H1 (cell line): ENCODE results near the gene MED12L.

Source experiments
- EZH2 ChIP-seq: fragments of 200-600 bp; sonication (generic); IDR thresholded peaks from 2 replicates; pipeline ENCODE4 v1.7.1; 2012; ENCODE audit warnings: low read depth, mild to moderate bottlenecking, moderate library complexity, low read length, inconsistent platforms; ENCODE audit not compliant: severe bottlenecking
- RBBP5 ChIP-seq: IDR thresholded peaks from 2 replicates; pipeline ENCODE4 v1.7.1; 2012; ENCODE audit warnings: low read depth, mild to moderate bottlenecking, inconsistent platforms, low read length, moderate library complexity, borderline replicate concordance
- TAF1 ChIP-seq: IDR thresholded peaks from 2 replicates; pipeline ENCODE4 v1.6.1; 2011; ENCODE audit warnings: mild to moderate bottlenecking, low read depth, low read length
- USF2 ChIP-seq: IDR thresholded peaks from 2 replicates; pipeline ENCODE4 v1.6.1; 2011; ENCODE audit warnings: low read length, improper control_type of control experiment
- TF ChIP-seq, protein P1 (sequence below), 3 experiments: IDR thresholded peaks; 1 replicate in 2 of 3; 2 replicates in 1 of 3; pipeline versions ENCODE4 v1.5.1 to v1.6.1; 2011; ENCODE audit warnings: low read length in 3 of 3, mild to moderate bottlenecking in 3 of 3, inconsistent platforms in 2 of 3, low read depth in 1 of 3, moderate library complexity in 1 of 3; ENCODE audit not compliant: insufficient read depth in 1 of 3; ENCODE audit errors: control extremely low read depth in 1 of 3

GRCh38 chr3:151299006-151299405 lies 213.5 kb downstream of the MED12L start:
- no peak for TF ChIP-seq RBBP5
- no peak for TF ChIP-seq TAF1
- TF ChIP-seq, protein P1, sequence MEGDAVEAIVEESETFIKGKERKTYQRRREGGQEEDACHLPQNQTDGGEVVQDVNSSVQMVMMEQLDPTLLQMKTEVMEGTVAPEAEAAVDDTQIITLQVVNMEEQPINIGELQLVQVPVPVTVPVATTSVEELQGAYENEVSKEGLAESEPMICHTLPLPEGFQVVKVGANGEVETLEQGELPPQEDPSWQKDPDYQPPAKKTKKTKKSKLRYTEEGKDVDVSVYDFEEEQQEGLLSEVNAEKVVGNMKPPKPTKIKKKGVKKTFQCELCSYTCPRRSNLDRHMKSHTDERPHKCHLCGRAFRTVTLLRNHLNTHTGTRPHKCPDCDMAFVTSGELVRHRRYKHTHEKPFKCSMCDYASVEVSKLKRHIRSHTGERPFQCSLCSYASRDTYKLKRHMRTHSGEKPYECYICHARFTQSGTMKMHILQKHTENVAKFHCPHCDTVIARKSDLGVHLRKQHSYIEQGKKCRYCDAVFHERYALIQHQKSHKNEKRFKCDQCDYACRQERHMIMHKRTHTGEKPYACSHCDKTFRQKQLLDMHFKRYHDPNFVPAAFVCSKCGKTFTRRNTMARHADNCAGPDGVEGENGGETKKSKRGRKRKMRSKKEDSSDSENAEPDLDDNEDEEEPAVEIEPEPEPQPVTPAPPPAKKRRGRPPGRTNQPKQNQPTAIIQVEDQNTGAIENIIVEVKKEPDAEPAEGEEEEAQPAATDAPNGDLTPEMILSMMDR (IDR thresholded peaks at IDR 0.05; ENCODE audit: control extremely low read depth in 1 of 3, insufficient read depth in 1 of 3, low read depth in 1 of 3, low read length in 3 of 3) = no peak
- no peak for TF ChIP-seq EZH2
- TF ChIP-seq USF2 = no peak
